IgD-negative memory B cell (primary cell): ENCODE results near the gene DNTT. TPM values are rescaled to one million over a fixed set of nuclear protein-coding genes. Genes with fewer than 3 reads are reported as not detected.
A peak's percentile ranks its signal among the peaks of the same experiment; 100 is the strongest.
"Not testable (repeated sequence)": the region's sequence is repeated elsewhere in the genome, so short reads cannot be mapped to it uniquely, and the experiment has no call there.

Experiments
- H3K27ac Mint-ChIP-seq, 3 donors: one replicate each; pipeline ENCODE4 v1.8.0; 2020 to 2022; ENCODE audit warnings: mild to moderate bottlenecking in 3 of 3, mixed read lengths in 3 of 3, moderate library complexity in 1 of 3
- H3K27me3 Mint-ChIP-seq: one replicate; pipeline ENCODE4 v1.8.0; 2021; ENCODE audit warnings: mixed read lengths
- H3K36me3 Mint-ChIP-seq: one replicate; pipeline ENCODE4 v1.8.0; 2020; ENCODE audit warnings: mild to moderate bottlenecking, mixed read lengths
- H3K4me1 Mint-ChIP-seq, 3 donors: one replicate each; pipeline ENCODE4 v1.8.0; 2020 to 2022; ENCODE audit warnings: mixed read lengths in 3 of 3, mild to moderate bottlenecking in 1 of 3
- H3K4me3 Mint-ChIP-seq, 4 donors: one replicate each; pipeline ENCODE4 v1.8.0; 2020 to 2022; ENCODE audit warnings: mild to moderate bottlenecking in 4 of 4, mixed read lengths in 4 of 4, moderate library complexity in 3 of 4
- H3K9me3 Mint-ChIP-seq, 3 donors: one replicate each; pipeline ENCODE4 v1.8.0; 2020 to 2021; ENCODE audit warnings: mixed read lengths in 3 of 3, mild to moderate bottlenecking in 1 of 3
- polyA plus RNA-seq: library from polyadenylated mRNA; unstranded; fragments of 300-500 nt; fragmentation: Illumina TruSeq; gene quantifications from one replicate; pipeline ENCODE4 v1.2.3, GENCODE V29; 2021

DNTT gene
- polyA plus RNA-seq, 1 donor from 2014 or later, result 0.10 TPM

- no peaks in the 10 kb centered on the region for H3K9me3 Mint-ChIP-seq
- H3K4me1 Mint-ChIP-seq, result peaks cover 24 to 46% (median 45%) of the 10 kb centered on the region in 3 donors
- H3K27me3 Mint-ChIP-seq, result no peaks in the 10 kb centered on the region
- H3K4me3 Mint-ChIP-seq, result peak overlapping the region in 2 of 4 donors; percentile 1 to 47
- no peaks in the 10 kb centered on the region for H3K36me3 Mint-ChIP-seq
- H3K27ac Mint-ChIP-seq, result peak overlapping the region in 2 of 3 donors; percentile 16 to 85
These were observed 18.9 kb upstream of the DNTT start for GRCh38 chr10:96285331-96285752.

GRCh38 chr10:96287392-96288105 is 16.7 kb upstream of the DNTT start:
- Mint-ChIP-seq H3K27me3 (no peaks in the 10 kb centered on the region), H3K4me1 (peaks cover 43 to 62% (median 55%) of the 10 kb centered on the region in 3 donors), H3K36me3 (no peaks in the 10 kb centered on the region), H3K4me3 (peak overlapping the region; percentile 81 to 93 (median 84)), H3K27ac (peak overlapping the region; percentile 85 to 96 (median 92)), H3K9me3 (no peaks in the 10 kb centered on the region)

GRCh38 chr10:96288151-96288621 is 16.0 kb upstream of the DNTT start:
- Mint-ChIP-seq H3K4me1 (peaks cover 42 to 65% (median 56%) of the 10 kb centered on the region in 3 donors), H3K4me3 (peak overlapping the region; percentile 81 to 93 (median 84)), H3K27me3 (no peaks in the 10 kb centered on the region), H3K27ac (peak overlapping the region; percentile 85 to 96 (median 92)), H3K9me3 (no peaks in the 10 kb centered on the region), H3K36me3 (no peaks in the 10 kb centered on the region)

GRCh38 chr10:96289218-96289910 is 14.9 kb upstream of the DNTT start:
- H3K36me3 Mint-ChIP-seq, result no peaks in the 10 kb centered on the region
- peak overlapping the region in 3 of 4 donors; percentile 35 to 79 (median 78) for H3K4me3 Mint-ChIP-seq
- no peaks in the 10 kb centered on the region for H3K27me3 Mint-ChIP-seq
- H3K4me1 Mint-ChIP-seq, result peaks cover 45 to 69% (median 59%) of the 10 kb centered on the region in 3 donors
- no peaks in the 10 kb centered on the region for H3K9me3 Mint-ChIP-seq
- peak overlapping the region; percentile 83 to 95 (median 87) for H3K27ac Mint-ChIP-seq

- peak overlapping the region; percentile 70 to 96 (median 83) for H3K4me3 Mint-ChIP-seq
- no peaks in the 10 kb centered on the region for H3K9me3 Mint-ChIP-seq
- peak overlapping the region; percentile 83 to 95 (median 86) for H3K27ac Mint-ChIP-seq
- H3K27me3 Mint-ChIP-seq, result no peaks in the 10 kb centered on the region
- peaks cover 48 to 63% (median 53%) of the 10 kb centered on the region in 3 donors for H3K4me1 Mint-ChIP-seq
- no peaks in the 10 kb centered on the region for H3K36me3 Mint-ChIP-seq
These were observed 13.7 kb upstream of the DNTT start for GRCh38 chr10:96290368-96291133.

GRCh38 chr10:96292971-96293920 is 11.0 kb upstream of the DNTT start:
- H3K4me1 Mint-ChIP-seq, result peaks cover 37 to 47% (median 38%) of the 10 kb centered on the region in 3 donors
- H3K36me3 Mint-ChIP-seq, result peaks cover 2% of the 10 kb centered on the region
- no peak overlapping the region for H3K4me3 Mint-ChIP-seq
- H3K27me3 Mint-ChIP-seq, result no peaks in the 10 kb centered on the region
- peak overlapping the region; percentile 28 to 65 (median 36) for H3K27ac Mint-ChIP-seq
- no peaks in the 10 kb centered on the region for H3K9me3 Mint-ChIP-seq

GRCh38 chr10:96295475-96295874 is 8.8 kb upstream of the DNTT start:
- Mint-ChIP-seq H3K27ac (peak overlapping the region in 2 of 3 donors; percentile 3 to 80), H3K4me1 (peaks cover 23 to 45% (median 44%) of the 10 kb centered on the region in 3 donors), H3K27me3 (peaks cover 4% of the 10 kb centered on the region), H3K4me3 (peak overlapping the region in 1 of 4 donors; percentile 71), H3K9me3 (no peaks in the 10 kb centered on the region), H3K36me3 (peaks cover 3% of the 10 kb centered on the region)

- Mint-ChIP-seq H3K9me3 (no peaks in the 10 kb centered on the region), H3K4me3 (no peak overlapping the region), H3K4me1 (peaks cover 10 to 28% (median 27%) of the 10 kb centered on the region in 3 donors), H3K27ac (no peak overlapping the region), H3K36me3 (peaks cover 3% of the 10 kb centered on the region), H3K27me3 (peaks cover 8% of the 10 kb centered on the region)
These were observed 6.7 kb upstream of the DNTT start for GRCh38 chr10:96297486-96297885.

- Mint-ChIP-seq H3K4me3 (no peak overlapping the region), H3K27me3 (peaks cover 9% of the 10 kb centered on the region), H3K36me3 (peaks cover 3% of the 10 kb centered on the region), H3K4me1 (peaks cover 7 to 22% (median 20%) of the 10 kb centered on the region in 3 donors), H3K27ac (no peak overlapping the region), H3K9me3 (no peaks in the 10 kb centered on the region)
These were observed 5.9 kb upstream of the DNTT start for GRCh38 chr10:96298362-96298761.

- Mint-ChIP-seq H3K4me1 (peaks cover 6 to 19% (median 17%) of the 10 kb centered on the region in 3 donors), H3K9me3 (no peaks in the 10 kb centered on the region), H3K36me3 (peaks cover 3% of the 10 kb centered on the region), H3K27me3 (peaks cover 19% of the 10 kb centered on the region), H3K4me3 (peak overlapping the region in 2 of 4 donors; percentile 59 to 73), H3K27ac (peak overlapping the region in 1 of 3 donors; percentile 18)
These were observed 4.9 kb upstream of the DNTT start for GRCh38 chr10:96299383-96299782.

GRCh38 chr10:96301616-96302015 is 2.6 kb upstream of the DNTT start:
- H3K9me3 Mint-ChIP-seq, result no peaks in the 10 kb centered on the region
- peaks cover 7 to 17% (median 15%) of the 10 kb centered on the region in 3 donors for H3K4me1 Mint-ChIP-seq
- H3K27ac Mint-ChIP-seq, result no peak overlapping the region

GRCh38 chr10:96305019-96305418 is 785 bp downstream of the DNTT start:
- H3K4me3 Mint-ChIP-seq, result no peak overlapping the region
- peak overlapping the region in 1 of 3 donors; percentile 31 for H3K27ac Mint-ChIP-seq
- no peaks in the 10 kb centered on the region for H3K36me3 Mint-ChIP-seq
- peaks cover 35% of the 10 kb centered on the region for H3K27me3 Mint-ChIP-seq
- no peaks in the 10 kb centered on the region for H3K9me3 Mint-ChIP-seq
- H3K4me1 Mint-ChIP-seq, result peaks cover 0 to 9% (median 9%) of the 10 kb centered on the region in 3 donors

More at GRCh38 chr10:96301616-96302015, 2.6 kb upstream of the DNTT start:
- H3K27me3 Mint-ChIP-seq, result peaks cover 33% of the 10 kb centered on the region
- no peak overlapping the region for H3K4me3 Mint-ChIP-seq
- H3K36me3 Mint-ChIP-seq, result peaks cover 3% of the 10 kb centered on the region

- H3K9me3 Mint-ChIP-seq, result no peaks in the 10 kb centered on the region
- peaks cover 0 to 9% (median 9%) of the 10 kb centered on the region in 3 donors for H3K4me1 Mint-ChIP-seq
- H3K4me3 Mint-ChIP-seq, result no peak overlapping the region
- no peaks in the 10 kb centered on the region for H3K36me3 Mint-ChIP-seq
- H3K27me3 Mint-ChIP-seq, result peaks cover 31% of the 10 kb centered on the region
- no peak overlapping the region for H3K27ac Mint-ChIP-seq
These were observed 2.3 kb downstream of the DNTT start for GRCh38 chr10:96306516-96306915.

GRCh38 chr10:96308854-96309253 is 4.6 kb downstream of the DNTT start:
- H3K27ac Mint-ChIP-seq, H3K4me1 Mint-ChIP-seq, H3K9me3 Mint-ChIP-seq, H3K4me3 Mint-ChIP-seq, H3K36me3 Mint-ChIP-seq: not testable (repeated sequence)
- H3K27me3 Mint-ChIP-seq, result peaks cover 27% of the 10 kb centered on the region
